Type B pancreatic cell (in vitro differentiated cells): ENCODE data around the gene ZC2HC1C. TPM values are rescaled to one million over a fixed set of nuclear protein-coding genes. Genes with fewer than 3 reads are reported as not detected.
A peak's percentile ranks its signal among the peaks of the same experiment; 100 is the strongest.

ENCODE experiments used
- DNase-seq: peaks from one replicate; pipeline ENCODE4 v3.0.0; 2021; ENCODE audit warnings: mixed read lengths; ENCODE audit not compliant: unreplicated experiment; ENCODE audit errors: extremely low spot score
- H3K27ac Mint-ChIP-seq: 2 replicates; pipeline ENCODE4 v1.8.0; 2021; ENCODE audit warnings: mild to moderate bottlenecking, mixed read lengths
- H3K27me3 Mint-ChIP-seq: 2 replicates; pipeline ENCODE4 v1.8.0; 2021; ENCODE audit warnings: mixed read lengths
- H3K36me3 Mint-ChIP-seq: 2 replicates; pipeline ENCODE4 v1.8.0; 2021; ENCODE audit warnings: mixed read lengths
- H3K4me1 Mint-ChIP-seq: one replicate; pipeline ENCODE4 v1.8.0; 2021; ENCODE audit warnings: mixed read lengths; ENCODE audit not compliant: unreplicated experiment
- H3K4me3 Mint-ChIP-seq: 2 replicates; pipeline ENCODE4 v1.8.0; 2021; ENCODE audit warnings: mild to moderate bottlenecking, mixed read lengths
- H3K9me3 Mint-ChIP-seq: 2 replicates; pipeline ENCODE4 v1.8.0; 2021; ENCODE audit warnings: mixed read lengths
- total RNA-seq: library from RNA; stranded (reverse); gene quantifications from 2 replicates; pipeline ENCODE4 v1.2.1, GENCODE V29; 2021; ENCODE audit warnings: low replicate concordance
- TF ChIP-seq, protein P1 (sequence below): fragments of 200-600 bp; sonication (generic); conservative IDR thresholded peaks from 2 replicates; pipeline ENCODE4 v1.5.0; 2021; ENCODE audit warnings: antibody characterized with exemption, mild to moderate bottlenecking

ZC2HC1C gene
- total RNA-seq, 1 donor from 2014 or later: 3.7 TPM

DNA sequence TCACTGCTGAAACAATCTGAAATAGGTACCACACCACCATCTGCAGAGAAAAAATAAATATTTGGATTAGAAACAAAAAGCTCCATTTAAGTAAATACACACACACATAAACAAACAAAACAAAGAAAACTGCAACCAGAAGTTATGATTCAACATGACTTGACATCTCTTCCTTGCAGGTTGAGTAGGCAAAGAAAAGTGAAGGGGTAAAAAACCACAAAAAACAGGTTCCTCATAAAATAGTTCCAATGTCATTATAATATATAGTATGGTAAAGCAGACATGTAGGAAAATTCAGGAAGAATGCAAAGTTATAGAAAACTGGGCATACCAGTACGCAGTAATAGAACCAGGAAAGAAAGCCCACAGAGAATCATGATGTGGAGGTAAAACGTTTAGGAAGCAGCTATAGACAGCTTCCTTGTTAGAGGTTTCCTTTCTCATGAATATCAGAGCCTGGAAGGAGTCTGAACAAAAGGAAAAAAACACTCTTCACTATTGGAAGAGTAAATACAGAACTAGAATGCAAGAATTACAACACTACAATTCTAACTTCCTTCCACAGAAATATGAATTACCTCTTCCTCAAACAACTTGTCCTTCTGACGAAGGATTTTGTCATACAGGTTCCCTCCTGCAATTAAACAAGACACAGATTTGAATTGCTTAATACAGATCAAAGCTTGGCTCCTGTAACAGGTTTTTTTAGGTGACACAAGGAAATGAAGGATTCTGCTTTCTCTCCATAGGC lies 51.3 kb downstream of the ZC2HC1C start:
- Mint-ChIP-seq H3K27ac (no peak overlapping the region), H3K4me3 (no peak overlapping the region), H3K4me1 (peaks cover 13% of the 10 kb centered on the region), H3K27me3 (no peaks in the 10 kb centered on the region), H3K9me3 (no peaks in the 10 kb centered on the region), H3K36me3 (peaks cover 8% of the 10 kb centered on the region)
- TF ChIP-seq, protein P1, sequence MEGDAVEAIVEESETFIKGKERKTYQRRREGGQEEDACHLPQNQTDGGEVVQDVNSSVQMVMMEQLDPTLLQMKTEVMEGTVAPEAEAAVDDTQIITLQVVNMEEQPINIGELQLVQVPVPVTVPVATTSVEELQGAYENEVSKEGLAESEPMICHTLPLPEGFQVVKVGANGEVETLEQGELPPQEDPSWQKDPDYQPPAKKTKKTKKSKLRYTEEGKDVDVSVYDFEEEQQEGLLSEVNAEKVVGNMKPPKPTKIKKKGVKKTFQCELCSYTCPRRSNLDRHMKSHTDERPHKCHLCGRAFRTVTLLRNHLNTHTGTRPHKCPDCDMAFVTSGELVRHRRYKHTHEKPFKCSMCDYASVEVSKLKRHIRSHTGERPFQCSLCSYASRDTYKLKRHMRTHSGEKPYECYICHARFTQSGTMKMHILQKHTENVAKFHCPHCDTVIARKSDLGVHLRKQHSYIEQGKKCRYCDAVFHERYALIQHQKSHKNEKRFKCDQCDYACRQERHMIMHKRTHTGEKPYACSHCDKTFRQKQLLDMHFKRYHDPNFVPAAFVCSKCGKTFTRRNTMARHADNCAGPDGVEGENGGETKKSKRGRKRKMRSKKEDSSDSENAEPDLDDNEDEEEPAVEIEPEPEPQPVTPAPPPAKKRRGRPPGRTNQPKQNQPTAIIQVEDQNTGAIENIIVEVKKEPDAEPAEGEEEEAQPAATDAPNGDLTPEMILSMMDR: no peak
- no peak for DNase-seq

DNA sequence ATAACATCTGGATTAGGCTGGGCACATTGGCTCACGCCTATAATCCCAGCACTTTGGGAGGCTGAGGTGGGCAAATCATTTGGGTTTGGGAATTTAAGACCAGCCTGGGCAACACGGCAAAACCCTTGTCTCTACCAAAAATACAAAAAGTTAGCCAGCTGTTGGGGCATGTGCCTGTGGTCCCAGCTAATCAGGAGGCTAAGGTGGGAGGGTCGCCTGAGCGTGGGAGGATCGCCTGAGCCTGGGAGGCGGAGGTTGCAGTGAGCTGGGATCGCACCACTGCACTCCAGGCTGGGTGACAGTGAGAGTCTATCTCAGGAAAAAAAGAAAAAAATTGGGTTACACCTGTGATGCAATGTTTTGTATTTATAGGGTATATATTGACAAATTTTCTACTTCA lies 52.1 kb downstream of the ZC2HC1C start:
- no peak overlapping the region for H3K27ac Mint-ChIP-seq

DNA sequence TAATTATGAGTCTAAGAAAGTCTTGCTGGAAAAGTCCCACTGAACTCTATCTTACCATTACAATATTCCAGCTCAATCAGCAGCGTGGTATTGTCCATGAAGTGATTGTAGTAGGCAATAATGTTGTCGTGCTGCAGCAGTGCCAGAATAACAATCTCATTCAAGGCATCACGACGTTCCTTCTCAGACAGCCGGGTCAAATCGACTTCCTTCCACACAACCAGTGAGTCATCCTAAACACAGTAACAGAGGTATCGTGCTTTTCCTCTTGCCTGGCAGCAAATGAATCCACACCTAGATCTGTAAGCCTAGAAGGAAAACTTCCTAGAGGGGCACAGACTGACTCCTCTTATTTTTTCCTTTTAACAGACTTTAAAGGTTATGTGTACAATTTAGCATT lies 54.5 kb downstream of the ZC2HC1C start:
- Mint-ChIP-seq H3K36me3 (peaks cover 6% of the 10 kb centered on the region), H3K9me3 (no peaks in the 10 kb centered on the region), H3K27me3 (no peaks in the 10 kb centered on the region), H3K4me1 (peaks cover 28% of the 10 kb centered on the region), H3K27ac (no peak overlapping the region), H3K4me3 (peak overlapping the region; percentile 19)
- TF ChIP-seq, protein P1: no peak
- DNase-seq: no peak

More for the DNA sequence above, 52.1 kb downstream of the ZC2HC1C start:
- Mint-ChIP-seq H3K4me3 (no peak overlapping the region), H3K27me3 (no peaks in the 10 kb centered on the region), H3K36me3 (peaks cover 12% of the 10 kb centered on the region), H3K9me3 (no peaks in the 10 kb centered on the region), H3K4me1 (peaks cover 20% of the 10 kb centered on the region)
- TF ChIP-seq, protein P1: no peak
- DNase-seq: no peak

DNA sequence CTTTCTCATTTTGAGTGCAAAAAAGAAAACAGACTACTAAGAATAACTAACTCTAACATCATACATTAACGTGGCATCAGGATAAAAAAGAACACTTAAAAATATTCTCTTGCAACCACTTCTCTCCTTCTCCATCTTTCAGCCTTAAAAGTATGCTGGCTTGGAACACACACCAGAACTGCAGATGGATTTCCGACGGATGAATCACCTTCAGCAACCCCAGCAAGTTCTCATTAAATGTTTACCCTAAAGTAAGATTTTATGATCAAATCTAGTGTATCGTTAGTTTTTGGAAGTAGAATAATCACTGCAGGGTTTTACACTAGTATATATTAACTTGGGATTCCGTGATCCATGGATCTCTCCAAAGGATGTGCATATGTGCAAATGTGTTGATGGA lies 56.2 kb downstream of the ZC2HC1C start:
- Mint-ChIP-seq H3K27ac (peak overlapping the region; percentile 85), H3K27me3 (no peaks in the 10 kb centered on the region)
- no peak for DNase-seq

DNA sequence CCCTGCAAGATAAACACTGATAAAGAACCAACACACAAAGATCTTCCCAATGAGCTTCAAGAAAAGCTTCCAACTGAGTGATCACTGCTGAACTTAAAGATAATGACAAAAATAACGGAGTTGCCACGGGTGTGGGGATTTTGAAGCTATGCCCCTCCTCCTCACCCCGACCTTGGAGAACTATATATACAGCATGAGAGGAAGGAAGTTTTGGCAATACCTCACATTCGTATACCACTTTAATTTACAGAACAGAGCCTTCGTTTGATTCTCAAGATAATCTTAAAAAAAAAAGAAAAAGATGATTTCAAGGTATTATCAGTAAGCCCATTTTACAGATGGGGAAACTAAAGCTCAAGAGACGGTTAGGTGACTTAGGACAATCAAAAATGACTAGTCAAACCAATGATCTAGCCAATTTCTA lies 56.7 kb downstream of the ZC2HC1C start:
- no peaks in the 10 kb centered on the region for H3K9me3 Mint-ChIP-seq
- TF ChIP-seq, protein P1: no peak
- H3K27me3 Mint-ChIP-seq: no peaks in the 10 kb centered on the region
- H3K36me3 Mint-ChIP-seq: peaks cover 6% of the 10 kb centered on the region
- H3K4me1 Mint-ChIP-seq: peaks cover 28% of the 10 kb centered on the region
- no peak for DNase-seq
- peak overlapping the region; percentile 86 for H3K4me3 Mint-ChIP-seq
- H3K27ac Mint-ChIP-seq: peak overlapping the region; percentile 85

More for the DNA sequence above, 56.2 kb downstream of the ZC2HC1C start:
- peaks cover 28% of the 10 kb centered on the region for H3K4me1 Mint-ChIP-seq
- peak overlapping the region; percentile 86 for H3K4me3 Mint-ChIP-seq
- H3K36me3 Mint-ChIP-seq: peaks cover 6% of the 10 kb centered on the region
- no peaks in the 10 kb centered on the region for H3K9me3 Mint-ChIP-seq
- TF ChIP-seq, protein P1: no peak
